Measurements from ENCODE around the gene NR2F1-AS1.

DNA sequence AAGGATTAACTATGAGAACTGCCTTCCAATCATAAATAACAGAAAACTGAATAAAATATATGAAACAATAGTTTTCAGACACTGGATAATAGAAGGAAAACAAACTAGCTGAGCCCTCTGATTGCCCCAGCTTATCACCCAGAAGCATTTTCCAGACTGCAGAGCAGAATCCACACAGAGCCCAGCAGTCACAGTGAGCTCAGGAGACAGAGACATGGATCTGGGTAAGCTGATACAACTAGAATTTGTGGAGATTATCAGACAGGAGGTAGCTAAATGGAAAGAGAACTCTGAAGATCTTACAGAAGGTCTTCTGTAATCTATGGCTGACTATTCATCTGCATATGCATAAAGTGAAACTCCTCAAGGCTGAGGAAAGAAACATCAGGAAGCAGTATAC, 128.8 kb downstream of the NR2F1-AS1 start:
- no peak for TF ChIP-seq POLR2A (IDR thresholded peaks at IDR 0.05)
- TF ChIP-seq, protein P1, sequence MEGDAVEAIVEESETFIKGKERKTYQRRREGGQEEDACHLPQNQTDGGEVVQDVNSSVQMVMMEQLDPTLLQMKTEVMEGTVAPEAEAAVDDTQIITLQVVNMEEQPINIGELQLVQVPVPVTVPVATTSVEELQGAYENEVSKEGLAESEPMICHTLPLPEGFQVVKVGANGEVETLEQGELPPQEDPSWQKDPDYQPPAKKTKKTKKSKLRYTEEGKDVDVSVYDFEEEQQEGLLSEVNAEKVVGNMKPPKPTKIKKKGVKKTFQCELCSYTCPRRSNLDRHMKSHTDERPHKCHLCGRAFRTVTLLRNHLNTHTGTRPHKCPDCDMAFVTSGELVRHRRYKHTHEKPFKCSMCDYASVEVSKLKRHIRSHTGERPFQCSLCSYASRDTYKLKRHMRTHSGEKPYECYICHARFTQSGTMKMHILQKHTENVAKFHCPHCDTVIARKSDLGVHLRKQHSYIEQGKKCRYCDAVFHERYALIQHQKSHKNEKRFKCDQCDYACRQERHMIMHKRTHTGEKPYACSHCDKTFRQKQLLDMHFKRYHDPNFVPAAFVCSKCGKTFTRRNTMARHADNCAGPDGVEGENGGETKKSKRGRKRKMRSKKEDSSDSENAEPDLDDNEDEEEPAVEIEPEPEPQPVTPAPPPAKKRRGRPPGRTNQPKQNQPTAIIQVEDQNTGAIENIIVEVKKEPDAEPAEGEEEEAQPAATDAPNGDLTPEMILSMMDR (IDR thresholded peaks at IDR 0.05): no peak

All from prostate gland (tissue), 2 donors.